K562 treated with DMSO at 1 percent for 24 hours (cell line): ENCODE results near the gene YY2. TPM values are rescaled to one million over a fixed set of nuclear protein-coding genes. Genes with fewer than 3 reads are reported as not detected.

Experiments
- total RNA-seq: library from RNA; unstranded; fragments of 300-600 nt; gene quantifications from 2 replicates; pipeline ENCODE4 v1.2.3, GENCODE V29; 2022; ENCODE audit warnings: low read depth; ENCODE audit not compliant: insufficient read depth

YY2 gene
- total RNA-seq, result 1.5 and 1.9 TPM in 2 replicates

DNA sequence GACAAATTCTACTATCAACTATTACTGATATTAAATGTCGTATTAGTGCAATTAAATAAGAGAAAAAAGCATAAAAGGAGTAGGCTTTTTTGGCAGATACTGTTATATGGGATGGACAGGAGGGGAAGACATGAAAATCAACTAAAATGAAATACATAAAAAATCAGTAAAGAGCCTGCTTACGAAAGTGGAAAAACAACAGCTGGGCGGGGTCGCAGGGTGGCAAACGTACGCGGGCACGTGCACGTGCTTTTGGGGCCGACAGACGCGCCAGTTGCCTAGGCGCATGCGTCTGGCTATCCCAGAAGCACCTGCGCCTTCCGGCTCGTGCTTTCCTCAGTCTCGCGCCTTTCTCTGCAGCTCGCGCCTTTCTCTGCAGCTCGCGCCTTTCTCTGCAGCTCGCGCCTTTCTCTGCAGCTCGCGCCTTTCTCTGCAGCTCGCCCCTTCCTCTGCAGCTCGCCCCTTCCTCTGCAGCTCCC lies at the start of gene YY2:
Gene YY2, plus strand, starts transcription at position 51 of the 479 bp plus-strand sequence. CDS start 498 bp downstream, outside the sequence.

DNA sequence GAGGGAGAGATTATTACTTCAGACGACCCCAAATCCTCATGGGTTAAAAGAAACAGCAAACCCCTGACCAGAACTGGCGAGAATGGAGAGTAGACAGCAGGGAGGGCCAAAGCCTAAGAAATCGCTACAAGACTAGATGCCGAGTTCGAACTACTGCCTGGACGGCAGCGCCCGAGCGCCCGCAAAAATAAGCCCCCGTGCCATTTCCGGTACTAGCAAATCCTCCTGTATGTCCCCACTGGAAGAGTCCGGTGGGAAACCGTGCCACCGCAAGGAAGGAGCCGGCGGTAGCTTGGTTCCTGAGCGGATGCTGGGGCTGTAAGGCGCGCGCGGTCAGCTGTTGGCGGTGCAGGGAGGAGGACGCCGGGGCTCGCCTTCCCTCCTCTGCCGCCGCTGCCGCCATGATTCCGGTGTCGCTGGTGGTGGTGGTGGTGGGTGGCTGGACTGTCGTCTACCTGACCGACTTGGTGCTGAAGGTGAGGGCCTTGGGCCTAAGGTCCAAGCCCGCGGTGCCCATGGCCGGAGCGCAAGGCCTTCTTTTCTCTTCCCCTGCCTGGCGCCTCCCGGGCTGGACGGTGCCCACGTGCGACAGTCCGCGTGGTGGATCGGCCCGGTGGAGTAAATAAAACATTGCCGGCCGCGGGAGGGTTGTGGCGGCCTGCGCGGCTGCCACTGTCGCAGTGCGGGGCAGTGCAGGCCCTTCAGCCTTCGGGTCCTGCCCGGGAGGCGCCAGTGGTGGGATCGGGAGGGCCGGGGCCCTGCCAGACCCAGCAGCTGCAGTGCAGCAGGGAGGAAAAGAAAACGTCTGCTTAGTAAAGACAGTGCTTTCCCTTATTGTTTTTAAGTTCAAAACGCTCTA lies 16.2 kb upstream of the YY2 start, which contains the start of gene MBTPS2:
Gene MBTPS2, plus strand, starts transcription at position 284 of the 859 bp plus-strand sequence. Its CDS starts 118 bp downstream, at position 402.

Other genes starting within 250 kb of the YY2 start
- gene KLHL34, start 197.7 kb upstream of the YY2 start, total RNA-seq, result not detected in 2 replicates
- not detected in 2 replicates for gene SMPX, start 97.9 kb upstream of the YY2 start, total RNA-seq
- gene MBTPS2, start 16.4 kb upstream of the YY2 start, total RNA-seq, result 6.0 and 7.7 TPM in 2 replicates
- 39.4 and 45.7 TPM in 2 replicates for gene SMS, start 84.7 kb downstream of the YY2 start, total RNA-seq
- gene PHEX, start 176.3 kb downstream of the YY2 start, total RNA-seq, result not detected in 2 replicates